ENCODE data around the gene BMPER. TPM values are rescaled to one million over a fixed set of nuclear protein-coding genes. Genes with fewer than 3 reads are reported as not detected.

Gene BMPER
- total and polyA plus RNA-seq, 2 of the 8 experiments (the other 6 are each of a cell fraction or from before 2014, with no cell fraction given) = 0.33 to 0.69 TPM

DNA sequence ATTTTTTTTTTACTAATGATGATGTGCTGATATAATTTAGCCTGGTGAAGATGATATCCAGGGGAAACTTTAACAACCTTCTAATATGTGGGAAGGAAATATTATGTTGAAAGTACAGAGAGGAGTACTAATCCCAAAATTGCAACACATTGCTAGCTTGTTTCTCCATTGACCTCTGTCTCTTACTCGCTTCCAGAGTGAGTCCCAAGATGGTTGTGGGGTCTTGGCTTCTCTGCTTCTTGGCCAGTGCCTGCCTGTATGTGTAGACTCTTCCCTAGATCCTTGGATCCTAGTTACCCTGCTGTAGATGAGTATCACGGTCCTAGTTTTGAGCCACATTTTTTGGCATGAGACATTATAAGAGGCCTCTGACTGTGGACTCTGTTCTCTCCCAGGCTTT, 17.5 kb downstream of the BMPER start:
- H3K27ac ChIP-seq (ENCODE audit: low read depth, low read length) = no peak overlapping the region
- H4K91ac ChIP-seq (replicated peaks; ENCODE audit: insufficient read length, low read length) = no peak overlapping the region
- H3K4me1 ChIP-seq (replicated peaks in 1 of 4; ENCODE audit: control insufficient read depth in 3 of 4, insufficient read depth in 4 of 4, low read length in 3 of 4) = no peaks in the 10 kb centered on the region
- CTCF ChIA-PET (ENCODE audit: partially characterized antibody) = interaction anchor here (0.5 to 4.8 kb wide), 5 partner anchors 10 to 504 kb away, joined by 3 to 45 read pairs (median 3); no protein-coding TSS in a partner anchor
- no peaks in the 10 kb centered on the region for H3K23me2 ChIP-seq (ENCODE audit: low read depth, low read length)
- no peak overlapping the region for H2BK120ac ChIP-seq (replicated peaks; ENCODE audit: low read depth, low read length)
- H3K56ac ChIP-seq (replicated peaks; ENCODE audit: insufficient read length, low read depth, low read length) = no peak overlapping the region
- H3K4me2 ChIP-seq (ENCODE audit: insufficient read depth in 1 of 2, low read depth in 2 of 2, low read length in 2 of 2) = no peak overlapping the region
- H3K18ac ChIP-seq (ENCODE audit: extremely low read depth, low read length) = no peak overlapping the region
- no peak overlapping the region for H2BK5ac ChIP-seq (ENCODE audit: low read depth, low read length)
- DNase-seq (ENCODE audit: low read depth in 1 of 2, low spot score in 2 of 2) = no peak
- H3K4ac ChIP-seq (replicated peaks; ENCODE audit: insufficient read length, low read depth, low read length) = no peak overlapping the region
- no peak for TF ChIP-seq KDM1A (IDR thresholded peaks at IDR 0.05; ENCODE audit: borderline replicate concordance, low read length)
- TF ChIP-seq NANOG (IDR thresholded peaks at IDR 0.05; ENCODE audit: insufficient read depth, low read depth, low read length, poor library complexity, severe bottlenecking) = no peak
- TF ChIP-seq TEAD4 (IDR thresholded peaks at IDR 0.05; ENCODE audit: low read depth, low read length) = no peak
- no peak for TF ChIP-seq CTBP2 (IDR thresholded peaks at IDR 0.05; ENCODE audit: borderline replicate concordance, insufficient read depth, insufficient read length, low read length)
- no peak for TF ChIP-seq SUZ12 (IDR thresholded peaks at IDR 0.05; ENCODE audit: low read length)
- no peak for TF ChIP-seq SAP30 (IDR thresholded peaks at IDR 0.05; ENCODE audit: insufficient read depth, insufficient replicate concordance, low read length)
- TF ChIP-seq JUN (IDR thresholded peaks at IDR 0.05; ENCODE audit: low read depth, low read length) = no peak
- no peak for TF ChIP-seq JUND (IDR thresholded peaks at IDR 0.05; ENCODE audit: low read length)
- no peaks in the 10 kb centered on the region for H3K79me1 ChIP-seq (ENCODE audit: low read depth, low read length)
- no peak overlapping the region for H2AK5ac ChIP-seq (ENCODE audit: low read depth, low read length)
- H2BK15ac ChIP-seq (ENCODE audit: low read length) = no peak overlapping the region
- H2BK20ac ChIP-seq (ENCODE audit: low read length) = no peak overlapping the region
- WGBS, 2 experiments (ENCODE audit: extremely low coverage in 1 of 2, insufficient coverage in 1 of 2, insufficient read length in 1 of 2, insufficient replicate concordance in 2 of 2, low coverage in 1 of 2, low lambda C conversion rate in 2 of 2, missing lambda C conversion rate in 1 of 2) = 91% methylated on average over 2 of the region's 2 CpGs; no CpG with 5 or more reads in 1 of the 2 experiments
- no peaks in the 10 kb centered on the region for H4K20me1 ChIP-seq (replicated peaks in 1 of 2; ENCODE audit: control insufficient read depth in 1 of 2, insufficient read depth in 2 of 2, low read length in 2 of 2)
- no peak overlapping the region for H4K5ac ChIP-seq (ENCODE audit: insufficient read length, low read depth, low read length)
- no peak overlapping the region for H3K4me3 ChIP-seq (ENCODE audit: extremely low read depth in 1 of 4, insufficient read depth in 2 of 4, low read depth in 3 of 4, low read length in 4 of 4)
- H3K14ac ChIP-seq (ENCODE audit: insufficient read length) = no peak overlapping the region
- no peak overlapping the region for H4K8ac ChIP-seq (ENCODE audit: extremely low read depth, insufficient read depth, low read length)
- no peaks in the 10 kb centered on the region for H3K9me3 ChIP-seq (ENCODE audit: insufficient read depth in 2 of 2, low read depth in 1 of 2, low read length in 1 of 2)
- no peak overlapping the region for H3K23ac ChIP-seq (ENCODE audit: insufficient read length)
- H3K79me2 ChIP-seq (ENCODE audit: control insufficient read depth in 1 of 2, insufficient read depth in 2 of 2, low read length in 2 of 2) = no peaks in the 10 kb centered on the region
- no peaks in the 10 kb centered on the region for H3K36me3 ChIP-seq (ENCODE audit: control insufficient read depth in 2 of 4, insufficient read depth in 4 of 4, low read length in 3 of 4)
- H2BK12ac ChIP-seq (ENCODE audit: low read depth, low read length) = no peak overlapping the region
- no peaks in the 10 kb centered on the region for H3K27me3 ChIP-seq (replicated peaks in 1 of 4; ENCODE audit: control insufficient read depth in 3 of 4, extremely low read depth in 1 of 4, insufficient read depth in 3 of 4, low read length in 3 of 4)
- POLR2A ChIA-PET (ENCODE audit: partially characterized antibody) = no interaction called here
- no peak for FAIRE-seq
- no peak overlapping the region for H3K9ac ChIP-seq (replicated peaks in 1 of 4; ENCODE audit: extremely low read depth in 1 of 4, low read depth in 3 of 4, low read length in 3 of 4)
- H2AFZ ChIP-seq (ENCODE audit: low read length) = no peak overlapping the region

Measured in H1 (cell line).